Neural progenitor cell (in vitro differentiated cells): ENCODE data around the gene ARHGEF37.

Source experiments
- EZH2 ChIP-seq: fragments of 200-600 bp; sonication (generic); IDR thresholded peaks from 2 replicates; pipeline ENCODE4 v1.6.1; 2017; ENCODE audit warnings: antibody characterized with exemption, mild to moderate bottlenecking, moderate library complexity
- EZH2phosphoT487 ChIP-seq: fragments of 200-600 bp; sonication (generic); IDR thresholded peaks from 2 replicates; pipeline ENCODE4 v1.6.1; 2017; ENCODE audit warnings: antibody characterized with exemption
- TF ChIP-seq, protein P1 (sequence below): fragments of 200-600 bp; sonication (generic); IDR thresholded peaks from 2 replicates; pipeline ENCODE4 v1.5.1; 2017; ENCODE audit warnings: antibody characterized with exemption, mild to moderate bottlenecking

GRCh38 chr5:149541893-149542292 is 39.4 kb upstream of the ARHGEF37 start:
- TF ChIP-seq, protein P1, sequence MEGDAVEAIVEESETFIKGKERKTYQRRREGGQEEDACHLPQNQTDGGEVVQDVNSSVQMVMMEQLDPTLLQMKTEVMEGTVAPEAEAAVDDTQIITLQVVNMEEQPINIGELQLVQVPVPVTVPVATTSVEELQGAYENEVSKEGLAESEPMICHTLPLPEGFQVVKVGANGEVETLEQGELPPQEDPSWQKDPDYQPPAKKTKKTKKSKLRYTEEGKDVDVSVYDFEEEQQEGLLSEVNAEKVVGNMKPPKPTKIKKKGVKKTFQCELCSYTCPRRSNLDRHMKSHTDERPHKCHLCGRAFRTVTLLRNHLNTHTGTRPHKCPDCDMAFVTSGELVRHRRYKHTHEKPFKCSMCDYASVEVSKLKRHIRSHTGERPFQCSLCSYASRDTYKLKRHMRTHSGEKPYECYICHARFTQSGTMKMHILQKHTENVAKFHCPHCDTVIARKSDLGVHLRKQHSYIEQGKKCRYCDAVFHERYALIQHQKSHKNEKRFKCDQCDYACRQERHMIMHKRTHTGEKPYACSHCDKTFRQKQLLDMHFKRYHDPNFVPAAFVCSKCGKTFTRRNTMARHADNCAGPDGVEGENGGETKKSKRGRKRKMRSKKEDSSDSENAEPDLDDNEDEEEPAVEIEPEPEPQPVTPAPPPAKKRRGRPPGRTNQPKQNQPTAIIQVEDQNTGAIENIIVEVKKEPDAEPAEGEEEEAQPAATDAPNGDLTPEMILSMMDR: no peak
- TF ChIP-seq EZH2 (no peak), EZH2phosphoT487 (no peak)
